ENCODE results near the gene PCBP1.

PCBP1 gene

GRCh38 chr2:70044290-70045040 lies 42.8 kb upstream of the PCBP1 start:
- no peak for TF ChIP-seq CTCF (IDR thresholded peaks at IDR 0.05; ENCODE audit: unreplicated experiment in 3 of 3)
- Mint-ChIP-seq H3K4me1 (peaks cover 6% of the 10 kb centered on the region), H3K27ac (no peak overlapping the region), H3K36me3 (ENCODE audit: low read depth) (peaks cover 57% of the 10 kb centered on the region), H3K4me3 (no peak overlapping the region), H3K27me3 (ENCODE audit: low read depth) (no peaks in the 10 kb centered on the region), H3K9me3 (no peaks in the 10 kb centered on the region)

- no peak overlapping the region for H3K4me3 Mint-ChIP-seq
- no peak for TF ChIP-seq CTCF (IDR thresholded peaks at IDR 0.05; ENCODE audit: unreplicated experiment in 3 of 3)
- no peaks in the 10 kb centered on the region for H3K27me3 Mint-ChIP-seq (ENCODE audit: low read depth)
- H3K4me1 Mint-ChIP-seq, result peaks cover 6% of the 10 kb centered on the region
- H3K27ac Mint-ChIP-seq, result no peak overlapping the region
- no peaks in the 10 kb centered on the region for H3K9me3 Mint-ChIP-seq
- H3K36me3 Mint-ChIP-seq (ENCODE audit: low read depth), result peaks cover 57% of the 10 kb centered on the region
Observed at GRCh38 chr2:70045405-70045804, 41.9 kb upstream of the PCBP1 start.

GRCh38 chr2:70045932-70046331 lies 41.3 kb upstream of the PCBP1 start:
- H3K27ac Mint-ChIP-seq, result no peak overlapping the region
- peaks cover 58% of the 10 kb centered on the region for H3K36me3 Mint-ChIP-seq (ENCODE audit: low read depth)
- TF ChIP-seq CTCF (IDR thresholded peaks at IDR 0.05; ENCODE audit: unreplicated experiment in 3 of 3), result no peak
- H3K4me1 Mint-ChIP-seq, result peaks cover 6% of the 10 kb centered on the region
- no peaks in the 10 kb centered on the region for H3K9me3 Mint-ChIP-seq
- no peak overlapping the region for H3K4me3 Mint-ChIP-seq
- no peaks in the 10 kb centered on the region for H3K27me3 Mint-ChIP-seq (ENCODE audit: low read depth)

- TF ChIP-seq CTCF (IDR thresholded peaks at IDR 0.05; ENCODE audit: unreplicated experiment in 3 of 3), result no peak
- no peak overlapping the region for H3K4me3 Mint-ChIP-seq
- peaks cover 2% of the 10 kb centered on the region for H3K4me1 Mint-ChIP-seq
- no peaks in the 10 kb centered on the region for H3K9me3 Mint-ChIP-seq
- H3K36me3 Mint-ChIP-seq (ENCODE audit: low read depth), result peaks cover 59% of the 10 kb centered on the region
- H3K27me3 Mint-ChIP-seq (ENCODE audit: low read depth), result no peaks in the 10 kb centered on the region
- no peak overlapping the region for H3K27ac Mint-ChIP-seq
Observed at GRCh38 chr2:70046534-70046933, 40.7 kb upstream of the PCBP1 start.

- Mint-ChIP-seq H3K9me3 (no peaks in the 10 kb centered on the region), H3K4me3 (no peak overlapping the region), H3K27me3 (ENCODE audit: low read depth) (no peaks in the 10 kb centered on the region), H3K27ac (peak overlapping the region in 2 of 3 experiments; percentile 13 to 29), H3K4me1 (no peaks in the 10 kb centered on the region), H3K36me3 (ENCODE audit: low read depth) (peaks cover 64% of the 10 kb centered on the region)
- TF ChIP-seq CTCF (IDR thresholded peaks at IDR 0.05; ENCODE audit: unreplicated experiment in 3 of 3), result no peak
Observed at GRCh38 chr2:70047451-70047850, 39.8 kb upstream of the PCBP1 start.

- Mint-ChIP-seq H3K9me3 (no peaks in the 10 kb centered on the region), H3K4me3 (no peak overlapping the region), H3K27me3 (ENCODE audit: low read depth) (no peaks in the 10 kb centered on the region), H3K27ac (no peak overlapping the region), H3K4me1 (no peaks in the 10 kb centered on the region), H3K36me3 (ENCODE audit: low read depth) (peaks cover 71% of the 10 kb centered on the region)
- TF ChIP-seq CTCF (IDR thresholded peaks at IDR 0.05; ENCODE audit: unreplicated experiment in 3 of 3), result no peak
Observed at GRCh38 chr2:70049255-70049654, 38.0 kb upstream of the PCBP1 start.

All from nephron (organoid).